Retinal pigment epithelial cell (primary cell): ENCODE results near the gene PFDN1.

Experiments used
- DNase-seq: peaks from one replicate; pipeline ENCODE4 v3.0.0-alpha.2; 2010; ENCODE audit warnings: low read depth
- H3K4me3 ChIP-seq: 2 replicates; pipeline ENCODE4 v1.5.1; 2011; ENCODE audit warnings: mild to moderate bottlenecking, low read length, control low read depth, moderate library complexity
- CTCF ChIP-seq: conservative IDR thresholded peaks from 2 replicates; pipeline ENCODE4 v1.5.1; 2011; ENCODE audit warnings: low read depth, low read length, control low read depth, inconsistent platforms

The PFDN1 gene

GRCh38 chr5:140321796-140322195 is 18.9 kb upstream of the PFDN1 start:
- no peak for TF ChIP-seq CTCF
- no peak overlapping the region for H3K4me3 ChIP-seq
- no peak for DNase-seq

- no peak overlapping the region for H3K4me3 ChIP-seq
- no peak for DNase-seq
- TF ChIP-seq CTCF: no peak
Measured at GRCh38 chr5:140319833-140320232, 16.9 kb upstream of the PFDN1 start.

- no peak for DNase-seq
- no peak overlapping the region for H3K4me3 ChIP-seq
- no peak for TF ChIP-seq CTCF
Measured at GRCh38 chr5:140318792-140319191, 15.9 kb upstream of the PFDN1 start.

- no peak for DNase-seq
- H3K4me3 ChIP-seq: no peak overlapping the region
- TF ChIP-seq CTCF: no peak
Measured at GRCh38 chr5:140317859-140318258, 15.0 kb upstream of the PFDN1 start.

GRCh38 chr5:140312791-140313189 is 9.9 kb upstream of the PFDN1 start:
- no peak overlapping the region for H3K4me3 ChIP-seq
- TF ChIP-seq CTCF: no peak
- DNase-seq: no peak

- DNase-seq: no peak
- TF ChIP-seq CTCF: no peak
- H3K4me3 ChIP-seq: no peak overlapping the region
Measured at GRCh38 chr5:140312067-140312790, 9.3 kb upstream of the PFDN1 start.

- no peak overlapping the region for H3K4me3 ChIP-seq
- DNase-seq: peak; percentile 76
- no peak for TF ChIP-seq CTCF
Measured at GRCh38 chr5:140311011-140311467, 8.1 kb upstream of the PFDN1 start.
